Activated naive CD8-positive, alpha-beta T cell treated with anti-CD3 and anti-CD28 coated beads, Interleukin-2, amount 50 U/mL, for 16 hours (primary cell): ENCODE data around the gene HOXC10.

Experiments
- DNase-seq: peaks from one replicate; pipeline ENCODE4 v3.0.0-alpha.2; 2020; ENCODE audit warnings: low read depth, low spot score

Gene HOXC10

GRCh38 chr12:53965281-53966084 lies 19.5 kb upstream of the HOXC10 start:
- no peak for DNase-seq

- DNase-seq = no peak
These were observed 18.9 kb upstream of the HOXC10 start for GRCh38 chr12:53966085-53966384.

DNA sequence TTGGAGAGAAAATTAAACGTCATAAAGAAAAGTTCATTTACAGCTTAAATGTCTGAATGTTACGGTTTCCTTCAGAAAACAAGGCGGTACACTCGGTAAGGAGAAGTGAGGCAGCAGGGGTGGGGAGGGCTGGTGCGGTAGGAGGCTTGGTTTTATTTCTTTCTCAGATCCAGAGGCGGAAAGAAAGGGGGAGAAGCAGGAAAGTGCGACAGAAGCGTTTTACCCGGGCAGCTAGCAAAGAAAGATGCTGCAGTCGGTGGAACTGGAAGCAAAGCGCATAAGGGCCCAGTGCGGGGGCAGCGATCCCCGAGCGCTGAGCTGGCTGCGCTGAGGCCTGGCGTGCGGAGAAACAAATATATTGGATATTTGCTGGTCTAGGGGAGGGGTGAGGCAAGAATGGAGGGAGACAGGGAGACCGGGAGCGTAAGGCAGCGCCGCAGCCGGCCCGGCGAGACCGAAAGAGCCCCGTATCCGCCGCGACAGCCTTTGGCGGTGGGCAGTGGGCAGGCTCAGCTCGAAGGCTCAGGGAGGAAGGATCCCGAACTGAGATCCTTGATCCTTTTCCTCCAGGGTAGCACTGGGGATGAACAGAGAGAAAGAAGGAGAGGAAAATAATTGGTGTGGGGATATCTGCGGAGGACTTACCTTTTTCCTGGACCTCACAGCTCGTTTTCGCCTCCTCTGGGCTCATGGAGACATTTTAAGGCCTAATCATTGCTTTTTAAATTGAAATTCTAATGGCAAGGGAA lies 18.4 kb upstream of the HOXC10 start:
- DNase-seq = no peak

- DNase-seq = no peak
These were observed 17.5 kb upstream of the HOXC10 start for GRCh38 chr12:53967421-53967925.

DNA sequence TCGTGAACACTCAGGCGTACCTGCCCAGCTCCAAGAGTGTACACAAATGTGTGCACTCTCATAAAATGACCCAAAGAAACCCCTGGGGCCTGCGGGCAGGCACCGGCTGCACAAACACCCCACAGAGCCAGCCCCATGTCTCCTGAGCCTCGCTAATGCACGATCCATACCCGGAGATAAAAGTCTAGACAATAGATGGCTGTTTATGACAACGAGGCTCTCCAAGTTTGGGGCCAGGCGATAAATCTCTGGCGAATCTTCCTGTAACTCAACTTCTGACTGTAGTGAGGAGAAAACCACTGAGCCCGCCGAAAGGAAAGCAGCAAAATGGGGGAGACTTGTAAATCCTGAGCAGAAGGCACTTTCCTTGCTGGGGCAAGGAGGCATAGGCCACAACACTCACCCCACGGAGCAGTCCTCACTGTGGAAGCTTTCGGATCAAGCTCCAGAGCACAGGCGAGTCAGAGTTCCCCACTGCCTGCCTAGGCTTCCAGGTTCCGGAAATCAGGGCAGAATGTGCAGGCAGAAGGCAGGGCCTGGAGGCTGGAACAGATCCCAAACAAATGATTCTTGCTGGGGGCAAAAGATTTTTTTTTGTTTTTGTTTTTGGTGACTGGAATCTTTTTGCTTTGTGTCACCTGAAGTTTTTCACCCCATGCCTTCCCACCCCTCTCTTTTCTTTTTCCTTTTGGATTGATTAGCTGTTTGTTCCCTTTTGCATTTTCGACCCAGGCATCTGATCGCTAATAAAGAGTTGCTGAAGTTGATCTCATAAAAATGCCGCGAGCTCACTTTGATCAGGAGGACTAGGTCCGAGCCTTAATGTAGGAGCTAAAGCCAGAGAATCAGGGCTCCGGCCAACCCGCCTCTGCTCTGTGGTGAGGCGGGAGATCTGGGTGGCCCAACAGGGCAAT lies 16.5 kb upstream of the HOXC10 start:
- no peak for DNase-seq

GRCh38 chr12:53969588-53970259 lies 15.2 kb upstream of the HOXC10 start:
- no peak for DNase-seq

DNA sequence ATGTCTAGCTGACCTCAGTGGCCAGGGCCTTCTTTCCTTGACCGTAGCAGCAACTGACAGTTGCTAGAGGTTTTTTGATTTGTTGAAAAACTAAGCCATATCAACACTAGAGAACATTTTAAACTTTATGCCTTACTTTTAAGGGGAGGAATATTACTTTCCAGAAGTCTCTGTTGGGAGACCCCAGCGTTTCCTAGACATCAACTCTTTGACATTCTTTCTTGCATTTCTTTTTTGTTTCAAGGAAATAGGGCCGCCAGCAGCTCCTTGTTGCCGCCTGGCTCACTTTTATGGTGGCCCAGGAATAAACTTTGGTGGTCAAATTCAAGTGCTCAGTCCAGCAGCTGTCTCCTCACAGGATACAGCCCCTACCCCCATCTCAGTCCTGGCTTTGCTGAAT lies 14.5 kb upstream of the HOXC10 start:
- no peak for DNase-seq

- no peak for DNase-seq
These were observed 13.8 kb upstream of the HOXC10 start for GRCh38 chr12:53971129-53971528.

GRCh38 chr12:53971686-53972085 lies 13.3 kb upstream of the HOXC10 start:
- DNase-seq = no peak

GRCh38 chr12:53972152-53972702 lies 12.7 kb upstream of the HOXC10 start:
- DNase-seq = no peak

- DNase-seq = no peak
These were observed 12.2 kb upstream of the HOXC10 start, which contains the start of gene HOXC11 for GRCh38 chr12:53972722-53973235. TSS of gene HOXC11 (plus strand) at chr12:53973126. CDS start at chr12:53973242, 116 bp downstream.

GRCh38 chr12:53973236-53974042 lies 11.5 kb upstream of the HOXC10 start:
- DNase-seq = no peak

DNA sequence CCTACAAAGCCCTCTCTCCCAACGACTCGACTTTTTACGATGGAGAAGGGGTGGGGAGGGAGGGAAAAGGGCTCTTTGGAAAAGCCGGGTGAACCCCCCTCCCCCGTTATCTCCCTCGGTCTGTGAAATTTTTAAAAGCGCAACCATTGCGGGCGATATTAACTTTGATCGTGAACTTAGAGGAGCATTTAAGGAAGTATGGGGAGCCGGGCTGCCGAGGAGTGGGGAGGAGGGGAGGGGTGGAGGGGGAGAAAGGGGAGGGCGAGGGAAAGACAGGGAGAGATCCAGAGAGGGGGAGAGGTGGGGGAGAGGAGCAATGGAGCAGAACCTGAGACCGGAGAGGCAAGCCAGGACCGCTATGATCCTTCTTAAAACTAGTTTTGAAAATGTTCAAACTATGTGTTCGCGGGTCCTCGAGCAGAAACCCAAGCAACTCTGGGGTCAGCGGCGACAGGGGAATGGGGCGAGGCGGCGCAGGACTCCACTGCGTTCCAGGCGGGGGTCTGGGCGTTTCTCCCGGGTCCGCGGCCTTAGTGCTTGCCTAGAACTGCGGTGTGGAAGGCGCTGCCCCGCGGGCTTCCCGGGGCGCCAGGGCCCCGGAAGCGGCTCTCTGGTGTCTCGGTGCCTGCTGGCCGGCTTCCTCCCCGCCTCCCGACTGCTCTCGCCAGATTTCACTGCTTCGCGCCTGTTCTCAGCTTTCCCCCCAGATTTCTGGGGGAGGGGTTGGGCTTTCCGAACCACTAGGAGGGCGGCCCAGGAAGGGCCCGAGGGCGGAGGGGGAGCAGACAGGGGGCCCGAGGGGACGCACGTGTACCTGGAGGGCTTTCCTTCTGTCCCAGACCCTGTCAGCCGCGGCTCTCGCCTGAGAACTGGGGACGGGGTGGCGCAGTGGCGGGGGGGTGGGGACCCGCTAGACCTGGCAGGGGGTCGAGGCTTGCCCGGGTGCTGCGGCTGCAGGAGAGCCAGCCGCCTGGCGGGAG lies 10.6 kb upstream of the HOXC10 start, which contains the start of gene HOTAIR:
Gene HOTAIR, minus strand, starts transcription at position 871 of the 980 bp plus-strand sequence.
- no peak for DNase-seq

DNA sequence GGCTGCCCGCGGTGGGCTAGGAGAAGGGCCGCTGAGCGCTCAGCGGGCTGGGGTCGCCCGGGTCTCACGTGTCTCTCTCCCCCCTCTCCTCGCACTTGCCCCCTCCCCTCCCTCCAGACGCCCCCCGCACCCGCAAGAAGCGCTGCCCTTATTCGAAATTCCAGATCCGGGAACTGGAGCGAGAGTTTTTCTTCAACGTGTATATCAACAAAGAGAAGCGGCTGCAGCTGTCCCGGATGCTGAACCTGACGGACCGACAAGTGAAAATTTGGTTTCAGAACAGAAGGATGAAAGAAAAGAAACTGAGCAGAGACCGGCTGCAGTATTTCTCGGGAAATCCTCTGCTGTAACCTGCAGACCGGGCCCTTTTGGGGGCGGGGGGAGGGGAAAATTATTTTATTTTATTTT lies 9.9 kb upstream of the HOXC10 start:
- DNase-seq = no peak

- DNase-seq = no peak
These were observed 9.3 kb upstream of the HOXC10 start for GRCh38 chr12:53975479-53976152.

GRCh38 chr12:53976172-53976822 lies 8.6 kb upstream of the HOXC10 start:
- no peak for DNase-seq

GRCh38 chr12:53976823-53977595 lies 7.9 kb upstream of the HOXC10 start:
- DNase-seq = no peak
